SK-N-SH (cell line): ENCODE data around the gene FCGR3B. TPM values are rescaled to one million over a fixed set of nuclear protein-coding genes. Genes with fewer than 3 reads are reported as not detected.
"Not testable (repeated sequence)": the region's sequence is repeated elsewhere in the genome, so short reads cannot be mapped to it uniquely, and the experiment has no call there.

Experiments used
- CTCF ChIA-PET: fragments of 300-600, 350-600 bp; formaldehyde crosslinking; extraction: SDS; loops from one replicate; lab custom pipeline; 2021; lab: Yijun Ruan, JAX
- POLR2A ChIA-PET: fragments of 350-600 bp; sonication (Branson Sonifier 250); formaldehyde crosslinking; extraction: SDS; loops from one replicate; lab custom pipeline; 2020; ENCODE audit warnings: antibody characterized with exemption, inconsistent platforms; lab: Yijun Ruan, JAX
- DNase-seq: peaks from one replicate; pipeline ENCODE4 v3.0.0; 2012
- H2AFZ ChIP-seq: fragments of 200-600 bp; sonication (generic); 2 replicates; pipeline ENCODE4 v1.8.1; 2016; ENCODE audit warnings: antibody characterized with exemption, mild to moderate bottlenecking, low read depth
- H3F3A ChIP-seq: fragments of 200-600 bp; sonication (generic); replicated peaks from 2 replicates; pipeline ENCODE3; 2016; ENCODE audit warnings: antibody characterized with exemption, mild to moderate bottlenecking; ENCODE audit not compliant: insufficient read depth
- H3K27ac ChIP-seq, 2 experiments: fragments of 200-500 bp in 1 of 2; fragments of 200-600 bp in 1 of 2; sonication (Bioruptor generic) in 1 of 2; sonication (generic), shearing (Covaris generic) in 1 of 2; 2 replicates each; pipeline versions ENCODE4 v1.5.1 to v1.6.1; 2014 to 2016; ENCODE audit warnings: low read depth in 2 of 2, inconsistent platforms in 1 of 2, low read length in 1 of 2, mild to moderate bottlenecking in 1 of 2, mixed read lengths in 1 of 2
- H3K27me3 ChIP-seq: fragments of 200-600 bp; sonication (generic), shearing (Covaris generic); 2 replicates; pipeline ENCODE4 v1.6.1; 2016; ENCODE audit warnings: mixed run types; ENCODE audit not compliant: insufficient read depth
- H3K36me3 ChIP-seq, 2 experiments: fragments of 200-500 bp in 1 of 2; fragments of 200-600 bp in 1 of 2; sonication (Bioruptor generic) in 1 of 2; sonication (generic) in 1 of 2; replicated peaks in 1 of 2; 2 replicates each; pipeline versions ENCODE3 to v1.5.1; 2014 to 2016; ENCODE audit warnings: low read length in 1 of 2, mild to moderate bottlenecking in 1 of 2; ENCODE audit not compliant: insufficient read depth in 2 of 2, control insufficient read depth in 1 of 2
- H3K4me1 ChIP-seq, 2 experiments: fragments of 200-500 bp in 1 of 2; fragments of 200-600 bp in 1 of 2; sonication (Bioruptor generic) in 1 of 2; sonication (generic), shearing (Covaris generic) in 1 of 2; 2 replicates each; pipeline versions ENCODE4 v1.5.1 to v1.6.1; 2014 to 2016; ENCODE audit warnings: low read depth in 1 of 2, low read length in 1 of 2, mixed run types in 1 of 2; ENCODE audit not compliant: insufficient read depth in 2 of 2, control insufficient read depth in 1 of 2
- H3K4me2 ChIP-seq: fragments of 200-600 bp; sonication (generic), shearing (Covaris generic); 2 replicates; pipeline ENCODE4 v1.6.1; 2017; ENCODE audit warnings: mixed run types
- H3K4me3 ChIP-seq, 2 experiments: fragments of 200-500 bp in 1 of 2; fragments of 200-600 bp in 1 of 2; sonication (Bioruptor generic) in 1 of 2; sonication (generic), shearing (Covaris generic) in 1 of 2; 2 replicates each; pipeline versions ENCODE4 v1.5.1 to v1.8.1; 2014 to 2016; ENCODE audit warnings: low read depth in 2 of 2, inconsistent platforms in 1 of 2, low read length in 1 of 2, mild to moderate bottlenecking in 1 of 2, mixed read lengths in 1 of 2, moderate library complexity in 1 of 2
- H3K79me2 ChIP-seq: fragments of 200-600 bp; sonication (generic); 2 replicates; pipeline ENCODE4 v1.8.1; 2017; ENCODE audit warnings: mild to moderate bottlenecking; ENCODE audit not compliant: insufficient read depth
- H3K9ac ChIP-seq: fragments of 200-600 bp; sonication (generic); 2 replicates; pipeline ENCODE4 v1.6.1; 2017; ENCODE audit warnings: mixed run types
- H3K9me2 ChIP-seq: fragments of 200-600 bp; sonication (generic); 2 replicates; pipeline ENCODE4 v1.6.1; 2017; ENCODE audit warnings: mixed run types
- H3K9me3 ChIP-seq: fragments of 200-600 bp; sonication (generic); 2 replicates; pipeline ENCODE4 v1.6.1; 2017; ENCODE audit warnings: mixed run types, mild to moderate bottlenecking, moderate library complexity
- H4K20me1 ChIP-seq: fragments of 200-600 bp; sonication (generic); 2 replicates; pipeline ENCODE4 v1.6.1; 2017; ENCODE audit warnings: mild to moderate bottlenecking, mixed run types; ENCODE audit not compliant: insufficient read depth
- WGBS: methylation state at CpG from one replicate; pipeline ENCODE4 v1.1.6; 2017; ENCODE audit warnings: low lambda C conversion rate; 5-methylcytosine and 5-hydroxymethylcytosine counted together
- polyA plus RNA-seq, 3 experiments: library from polyadenylated mRNA; depleted of rRNA; stranded (reverse); fragments of >200 nt; gene quantifications; 2 replicates each; pipeline ENCODE4 v1.2.3, GENCODE V29; 2012

The FCGR3B gene
- polyA plus RNA-seq, 1 of the 3 experiments (the other 2 are of a cell fraction): not detected

DNA sequence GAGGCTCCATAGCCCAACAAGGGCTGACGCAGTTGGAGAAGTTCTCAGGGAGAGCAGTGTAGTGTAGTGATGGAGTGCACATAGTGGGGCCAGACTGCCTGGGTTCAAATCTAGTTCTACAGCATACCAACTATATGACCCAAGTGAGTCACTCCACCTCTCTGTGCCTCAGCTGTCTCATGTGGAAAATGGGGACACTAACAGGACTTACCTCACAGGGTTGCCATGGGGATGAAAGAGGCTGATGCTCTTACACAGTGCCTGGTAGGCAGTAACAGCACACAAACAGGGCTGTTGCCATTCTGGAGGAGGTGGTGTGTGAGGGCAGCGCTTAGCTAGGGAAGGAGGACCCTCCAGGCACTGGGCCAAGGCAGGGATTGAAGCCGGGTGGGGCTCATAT is 38.4 kb downstream of the FCGR3B start:
- H3K4me1 ChIP-seq, H3K9ac ChIP-seq, H3K36me3 ChIP-seq, H3F3A ChIP-seq, H4K20me1 ChIP-seq, H3K4me3 ChIP-seq, DNase-seq, H3K9me2 ChIP-seq, H3K9me3 ChIP-seq, CTCF ChIA-PET, POLR2A ChIA-PET, H3K27ac ChIP-seq, H2AFZ ChIP-seq, H3K79me2 ChIP-seq, H3K4me2 ChIP-seq, H3K27me3 ChIP-seq: not testable (repeated sequence)
- 34% methylated on average over 2 of the region's 3 CpGs for WGBS

GRCh38 chr1:161589920-161590319 is 41.1 kb downstream of the FCGR3B start:
- H3F3A ChIP-seq, H3K27me3 ChIP-seq, H4K20me1 ChIP-seq, H3K27ac ChIP-seq, H2AFZ ChIP-seq, H3K9me3 ChIP-seq, H3K4me3 ChIP-seq, H3K4me1 ChIP-seq, H3K9ac ChIP-seq, CTCF ChIA-PET, DNase-seq, H3K36me3 ChIP-seq, H3K79me2 ChIP-seq, H3K9me2 ChIP-seq, POLR2A ChIA-PET, H3K4me2 ChIP-seq: not testable (repeated sequence)
- WGBS: 0% methylated on average over 1 of the region's 6 CpGs

DNA sequence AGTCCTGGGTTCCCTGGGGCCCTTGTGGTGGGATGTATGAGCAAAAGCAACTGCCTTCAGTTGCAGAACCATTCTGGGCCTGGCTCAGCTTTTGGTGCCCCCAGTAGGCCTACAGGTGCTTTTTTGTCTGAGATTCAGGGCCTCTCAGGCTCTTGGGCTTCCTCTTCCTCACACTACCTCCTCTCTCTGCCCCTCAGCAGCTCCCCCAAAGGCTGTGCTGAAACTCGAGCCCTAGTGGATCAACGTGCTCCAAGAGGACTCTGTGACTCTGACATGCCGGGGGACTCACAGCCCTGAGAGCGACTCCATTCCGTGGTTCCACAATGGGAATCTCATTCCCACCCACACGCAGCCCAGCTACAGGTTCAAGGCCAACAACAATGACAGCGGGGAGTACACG is 41.6 kb downstream of the FCGR3B start:
- H3K4me1 ChIP-seq, H3F3A ChIP-seq, H3K4me2 ChIP-seq, H3K79me2 ChIP-seq, H3K4me3 ChIP-seq, H3K27me3 ChIP-seq, H2AFZ ChIP-seq, H3K9me3 ChIP-seq, POLR2A ChIA-PET, CTCF ChIA-PET, H4K20me1 ChIP-seq, H3K27ac ChIP-seq, H3K36me3 ChIP-seq, DNase-seq, H3K9ac ChIP-seq, H3K9me2 ChIP-seq: not testable (repeated sequence)
- WGBS: 41% methylated on average over 3 of the region's 8 CpGs

DNA sequence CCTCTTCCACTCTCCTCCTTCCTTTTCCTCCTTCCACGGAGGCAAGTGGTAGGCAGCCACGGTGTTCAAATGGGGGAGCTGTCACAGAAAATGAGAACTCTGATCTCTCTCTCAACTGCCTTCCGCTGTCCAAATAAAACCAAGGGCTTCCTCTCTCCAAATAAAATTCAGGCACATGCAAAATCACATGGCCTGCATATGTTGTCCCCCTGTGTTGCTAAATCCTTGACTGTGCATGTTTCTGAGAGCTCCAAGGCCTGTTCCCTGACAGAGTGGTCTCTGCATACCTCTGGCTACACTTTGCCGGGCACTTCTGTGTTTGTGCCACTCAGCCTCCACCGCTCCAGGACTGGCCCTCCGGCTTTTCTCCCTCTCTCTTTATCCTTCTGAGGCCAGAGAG is 42.4 kb downstream of the FCGR3B start:
- DNase-seq, H3K36me3 ChIP-seq, H3K27me3 ChIP-seq, H4K20me1 ChIP-seq, H3F3A ChIP-seq, H3K79me2 ChIP-seq, H3K9ac ChIP-seq, H3K4me1 ChIP-seq, H3K4me3 ChIP-seq, H3K27ac ChIP-seq, H3K9me2 ChIP-seq, H2AFZ ChIP-seq, H3K9me3 ChIP-seq, POLR2A ChIA-PET, H3K4me2 ChIP-seq, CTCF ChIA-PET: not testable (repeated sequence)
- no CpG with 5 or more reads among the region's 6 CpGs for WGBS

DNA sequence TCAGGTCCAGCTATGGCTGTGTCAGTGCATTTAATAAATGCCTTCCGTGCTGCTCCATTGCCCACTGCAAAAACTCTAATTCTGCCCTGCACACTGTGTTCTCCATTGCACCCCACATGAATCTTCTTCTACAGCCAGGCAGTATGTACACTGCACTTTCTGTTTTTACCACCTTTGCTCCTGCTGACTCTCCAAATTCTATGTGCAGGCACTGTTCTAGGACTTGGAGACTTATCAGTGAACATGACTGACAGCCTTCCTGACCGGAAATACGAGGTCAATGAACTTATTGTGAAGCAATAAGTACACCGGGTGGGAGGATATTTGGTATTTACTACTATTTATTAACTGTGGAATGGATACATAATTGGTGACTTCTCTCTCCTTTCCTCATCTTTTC is 48.1 kb downstream of the FCGR3B start:
- H3K27ac ChIP-seq, H3K4me2 ChIP-seq, DNase-seq, H3K27me3 ChIP-seq, H4K20me1 ChIP-seq, H3K9me2 ChIP-seq, H3K4me3 ChIP-seq, H3F3A ChIP-seq, CTCF ChIA-PET, H3K9me3 ChIP-seq, POLR2A ChIA-PET, H2AFZ ChIP-seq, H3K4me1 ChIP-seq, H3K9ac ChIP-seq, H3K79me2 ChIP-seq, H3K36me3 ChIP-seq: not testable (repeated sequence)
- WGBS: no CpG with 5 or more reads among the region's 4 CpGs

DNA sequence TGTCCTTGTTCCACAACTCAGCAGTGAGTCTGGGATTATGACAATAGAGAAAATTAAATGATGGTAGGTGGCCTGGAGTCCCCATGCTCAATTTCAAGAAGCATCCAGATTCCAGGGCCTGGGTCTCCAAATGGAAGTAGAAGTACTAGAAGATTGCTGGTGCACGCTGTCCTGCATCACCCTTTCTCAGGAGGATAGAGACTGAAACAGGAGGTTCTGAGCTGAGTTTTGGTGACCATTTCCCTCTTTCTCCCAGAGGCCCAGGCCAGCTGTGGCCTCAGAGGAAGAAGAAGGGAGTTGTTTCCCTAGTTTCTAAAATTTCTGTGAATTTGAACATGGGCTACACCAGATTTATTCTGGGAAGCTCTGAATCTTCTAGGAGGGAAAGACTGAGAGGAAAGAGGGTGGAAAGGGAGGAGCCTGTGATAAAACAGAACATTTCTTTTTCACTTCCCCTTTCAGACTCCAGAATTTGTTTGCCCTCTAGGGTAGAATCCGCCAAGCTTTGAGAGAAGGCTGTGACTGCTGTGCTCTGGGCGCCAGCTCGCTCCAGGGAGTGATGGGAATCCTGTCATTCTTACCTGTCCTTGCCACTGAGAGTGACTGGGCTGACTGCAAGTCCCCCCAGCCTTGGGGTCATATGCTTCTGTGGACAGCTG is 50.0 kb downstream of the FCGR3B start:
- POLR2A ChIA-PET, H3K4me2 ChIP-seq, H3K4me1 ChIP-seq, H3K9me3 ChIP-seq, CTCF ChIA-PET, H4K20me1 ChIP-seq, H3K9ac ChIP-seq, H3K27me3 ChIP-seq, H3K79me2 ChIP-seq, H3F3A ChIP-seq, DNase-seq, H3K9me2 ChIP-seq, H2AFZ ChIP-seq, H3K27ac ChIP-seq, H3K4me3 ChIP-seq, H3K36me3 ChIP-seq: not testable (repeated sequence)
- WGBS: no CpG with 5 or more reads among the region's 4 CpGs
